ENCODE results near the gene MPP2. TPM values are rescaled to one million over a fixed set of nuclear protein-coding genes. Genes with fewer than 3 reads are reported as not detected.

MPP2 gene
- total and polyA plus RNA-seq, 2 donors from 2014 or later: 1.2 to 2.7 TPM

- Histone ChIP-seq H3K27me3 (ENCODE audit: control insufficient read depth, insufficient read depth, low read length) (peaks cover 12% of the 10 kb centered on the region), H3K27ac (ENCODE audit: low read depth in 2 of 2, low read length in 2 of 2) (no peak overlapping the region), H3K36me3 (ENCODE audit: control insufficient read depth in 2 of 3, insufficient read depth in 3 of 3, low read length in 3 of 3) (no peaks in the 10 kb centered on the region), H3K9ac (ENCODE audit: low read length in 3 of 3) (no peak overlapping the region), H3K9me3 (ENCODE audit: control insufficient read depth in 2 of 3, insufficient read depth in 1 of 3, low read length in 3 of 3) (no peaks in the 10 kb centered on the region), H3K4me1 (ENCODE audit: control insufficient read depth in 2 of 3, insufficient read depth in 2 of 3, low read depth in 1 of 3, low read length in 3 of 3) (peaks cover 0 to 7% (median 0%) of the 10 kb centered on the region in 3 donors), H3K4me3 (ENCODE audit: low read length in 3 of 3) (no peak overlapping the region)
- TF ChIP-seq CTCF (IDR thresholded peaks at IDR 0.05; ENCODE audit: borderline replicate concordance, extremely low read depth, insufficient read depth): no peak
- DNase-seq (peak; percentile 44 to 73 (median 66)), FAIRE-seq (no peak)
- intact Hi-C loops (cut with DNase I): no loop called here
These were observed 45.7 kb upstream of the MPP2 start for GRCh38 chr17:43952724-43953666.

GRCh38 chr17:43952351-43952723 lies 45.0 kb upstream of the MPP2 start:
- no peak overlapping the region for H3K27ac ChIP-seq (ENCODE audit: low read depth in 2 of 2, low read length in 2 of 2)
- H3K4me1 ChIP-seq (ENCODE audit: control insufficient read depth in 2 of 3, insufficient read depth in 2 of 3, low read depth in 1 of 3, low read length in 3 of 3): peaks cover 0 to 7% (median 0%) of the 10 kb centered on the region in 3 donors
- H3K9ac ChIP-seq (ENCODE audit: low read length in 3 of 3): no peak overlapping the region
- H3K36me3 ChIP-seq (ENCODE audit: control insufficient read depth in 2 of 3, insufficient read depth in 3 of 3, low read length in 3 of 3): no peaks in the 10 kb centered on the region
- H3K9me3 ChIP-seq (ENCODE audit: control insufficient read depth in 2 of 3, insufficient read depth in 1 of 3, low read length in 3 of 3): no peaks in the 10 kb centered on the region
- TF ChIP-seq CTCF (IDR thresholded peaks at IDR 0.05; ENCODE audit: borderline replicate concordance, extremely low read depth, insufficient read depth): no peak
- intact Hi-C loops (cut with DNase I): no loop called here
- H3K27me3 ChIP-seq (ENCODE audit: control insufficient read depth, insufficient read depth, low read length): peaks cover 12% of the 10 kb centered on the region
- no peak for FAIRE-seq
- no peak overlapping the region for H3K4me3 ChIP-seq (ENCODE audit: low read length in 3 of 3)
- peak in 4 of 5 donors; percentile 46 to 76 (median 60) for DNase-seq

GRCh38 chr17:43951750-43952149 lies 44.4 kb upstream of the MPP2 start:
- H3K27me3 ChIP-seq (ENCODE audit: control insufficient read depth, insufficient read depth, low read length): peaks cover 12% of the 10 kb centered on the region
- no peak for FAIRE-seq
- no peak for TF ChIP-seq CTCF (IDR thresholded peaks at IDR 0.05; ENCODE audit: borderline replicate concordance, extremely low read depth, insufficient read depth)
- no peaks in the 10 kb centered on the region for H3K9me3 ChIP-seq (ENCODE audit: control insufficient read depth in 2 of 3, insufficient read depth in 1 of 3, low read length in 3 of 3)
- no peak overlapping the region for H3K27ac ChIP-seq (ENCODE audit: low read depth in 2 of 2, low read length in 2 of 2)
- no peak overlapping the region for H3K9ac ChIP-seq (ENCODE audit: low read length in 3 of 3)
- intact Hi-C loops (cut with DNase I): no loop called here
- H3K4me1 ChIP-seq (ENCODE audit: control insufficient read depth in 2 of 3, insufficient read depth in 2 of 3, low read depth in 1 of 3, low read length in 3 of 3): peaks cover 0 to 7% (median 0%) of the 10 kb centered on the region in 3 donors
- DNase-seq: peak in 1 of 5 donors; percentile 5
- H3K36me3 ChIP-seq (ENCODE audit: control insufficient read depth in 2 of 3, insufficient read depth in 3 of 3, low read length in 3 of 3): no peaks in the 10 kb centered on the region
- no peak overlapping the region for H3K4me3 ChIP-seq (ENCODE audit: low read length in 3 of 3)
